NOMO-1 treated with dmso at 0.1 percent for 144 hours (cell line): ENCODE measurements around the gene C12orf43.

ENCODE experiments used
- DNase-seq: peaks from one replicate; lab custom pipeline; 2025; ENCODE audit not compliant: unreplicated experiment; lab: John Stamatoyannopoulos, UW

C12orf43 gene

DNA sequence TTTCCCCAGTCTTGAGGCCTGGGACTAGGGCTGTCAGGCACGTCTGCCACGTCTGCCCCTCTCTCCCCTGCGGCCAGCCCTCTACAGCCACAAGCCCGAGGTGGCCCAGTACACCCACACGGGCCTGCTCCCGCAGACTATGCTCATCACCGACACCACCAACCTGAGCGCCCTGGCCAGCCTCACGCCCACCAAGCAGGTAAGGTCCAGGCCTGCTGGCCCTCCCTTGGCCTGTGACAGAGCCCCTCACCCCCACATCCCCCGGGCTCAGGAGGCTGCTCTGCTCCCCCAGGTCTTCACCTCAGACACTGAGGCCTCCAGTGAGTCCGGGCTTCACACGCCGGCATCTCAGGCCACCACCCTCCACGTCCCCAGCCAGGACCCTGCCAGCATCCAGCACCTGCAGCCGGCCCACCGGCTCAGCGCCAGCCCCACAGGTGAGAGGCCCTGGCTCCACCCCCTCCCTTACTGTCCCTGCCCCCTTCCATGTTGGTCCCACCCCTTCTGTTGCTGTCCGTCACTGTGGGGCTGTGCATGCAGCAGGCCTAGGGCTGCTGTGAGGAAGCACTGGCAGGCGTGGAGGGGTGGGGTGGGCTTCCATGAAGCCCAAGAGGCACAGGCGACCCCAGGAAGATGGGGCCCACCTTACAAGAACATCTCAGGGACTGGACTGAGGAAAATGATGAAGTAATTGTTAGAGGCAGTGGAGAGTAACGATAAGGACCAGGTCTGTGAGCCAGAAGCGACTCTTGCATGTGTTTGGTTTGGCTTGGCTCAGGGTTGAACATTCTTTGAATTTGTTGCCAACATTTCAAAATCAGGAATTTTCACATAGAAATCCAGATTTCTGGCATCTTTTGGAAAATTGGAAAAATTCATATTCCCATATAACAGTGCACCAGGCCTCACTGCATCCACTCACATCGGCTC lies 16.8 kb downstream of the C12orf43 start:
- DNase-seq = no peak

GRCh38 chr12:120998435-120998834 lies 17.9 kb downstream of the C12orf43 start:
- no peak for DNase-seq

- DNase-seq = no peak
Observed at GRCh38 chr12:120997448-120997847, 18.8 kb downstream of the C12orf43 start.

DNA sequence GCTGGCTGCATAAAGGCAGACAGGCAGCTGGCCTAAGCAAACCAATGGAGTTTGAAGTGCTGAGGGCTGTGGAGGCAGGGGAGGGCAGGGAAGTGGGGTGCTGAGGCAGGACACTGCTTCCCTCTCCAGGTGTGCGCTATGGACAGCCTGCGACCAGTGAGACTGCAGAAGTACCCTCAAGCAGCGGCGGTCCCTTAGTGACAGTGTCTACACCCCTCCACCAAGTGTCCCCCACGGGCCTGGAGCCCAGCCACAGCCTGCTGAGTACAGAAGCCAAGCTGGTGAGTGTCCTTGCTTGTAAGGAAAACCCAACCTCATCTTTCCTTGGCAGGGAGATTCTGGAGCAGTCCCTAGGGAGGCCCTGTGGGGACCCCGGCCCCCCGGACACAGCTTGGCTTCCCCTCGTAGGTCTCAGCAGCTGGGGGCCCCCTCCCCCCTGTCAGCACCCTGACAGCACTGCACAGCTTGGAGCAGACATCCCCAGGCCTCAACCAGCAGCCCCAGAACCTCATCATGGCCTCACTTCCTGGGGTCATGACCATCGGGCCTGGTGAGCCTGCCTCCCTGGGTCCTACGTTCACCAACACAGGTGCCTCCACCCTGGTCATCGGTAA lies 20.0 kb downstream of the C12orf43 start:
- no peak for DNase-seq

- no peak for DNase-seq
Observed at GRCh38 chr12:120994589-120995337, 21.5 kb downstream of the C12orf43 start.

GRCh38 chr12:120994059-120994458 lies 22.2 kb downstream of the C12orf43 start:
- DNase-seq = no peak

DNA sequence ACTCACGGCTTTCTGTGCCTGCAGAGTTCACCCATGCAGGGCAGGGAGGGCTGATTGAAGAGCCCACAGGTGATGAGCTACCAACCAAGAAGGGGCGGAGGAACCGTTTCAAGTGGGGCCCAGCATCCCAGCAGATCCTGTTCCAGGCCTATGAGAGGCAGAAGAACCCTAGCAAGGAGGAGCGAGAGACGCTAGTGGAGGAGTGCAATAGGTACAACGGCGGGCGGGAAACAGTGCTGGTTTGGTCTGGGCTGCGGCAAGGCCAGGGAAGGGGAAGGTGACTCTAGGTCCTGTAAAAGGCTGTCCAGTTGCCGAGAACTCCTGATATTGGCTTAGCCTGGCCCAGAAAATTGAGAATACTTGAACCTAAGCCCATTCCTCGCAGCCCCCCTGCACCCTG lies 22.8 kb downstream of the C12orf43 start:
- DNase-seq = no peak

- no peak for DNase-seq
Observed at GRCh38 chr12:120992989-120993388, 23.3 kb downstream of the C12orf43 start.

GRCh38 chr12:120991965-120992364 lies 24.3 kb downstream of the C12orf43 start:
- DNase-seq = no peak

GRCh38 chr12:120990487-120991055 lies 25.7 kb downstream of the C12orf43 start:
- no peak for DNase-seq

- no peak for DNase-seq
Observed at GRCh38 chr12:120989687-120990086, 26.6 kb downstream of the C12orf43 start.

DNA sequence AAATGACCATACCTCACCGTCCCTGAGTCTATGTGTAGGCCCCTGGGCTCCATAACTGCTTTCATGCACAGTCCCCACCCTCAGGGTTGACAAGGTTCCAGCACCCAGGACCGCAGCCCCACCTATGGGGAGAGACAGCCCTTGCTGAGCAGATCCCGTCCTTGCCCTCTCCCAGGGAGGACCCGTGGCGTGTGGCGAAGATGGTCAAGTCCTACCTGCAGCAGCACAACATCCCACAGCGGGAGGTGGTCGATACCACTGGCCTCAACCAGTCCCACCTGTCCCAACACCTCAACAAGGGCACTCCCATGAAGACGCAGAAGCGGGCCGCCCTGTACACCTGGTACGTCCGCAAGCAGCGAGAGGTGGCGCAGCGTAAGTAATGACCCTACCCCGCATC lies 27.6 kb downstream of the C12orf43 start:
- no peak for DNase-seq

DNA sequence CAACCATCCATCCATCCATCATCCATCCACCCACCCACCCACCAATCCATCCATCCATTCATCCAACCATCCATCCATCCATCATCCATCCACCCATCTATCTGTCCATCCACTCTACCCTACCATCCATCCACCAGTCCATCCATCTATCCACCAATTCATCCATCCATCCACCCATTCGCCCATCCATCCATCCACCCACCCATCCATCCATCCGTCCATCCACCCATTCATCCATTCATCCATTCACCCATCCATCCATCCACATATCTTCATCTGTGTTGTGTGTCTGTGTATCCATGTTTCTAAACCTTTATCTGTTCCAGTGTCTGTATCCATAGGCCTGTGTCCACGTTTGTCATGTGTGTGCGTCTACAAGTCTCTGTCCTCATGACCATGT lies 28.1 kb downstream of the C12orf43 start:
- no peak for DNase-seq

DNA sequence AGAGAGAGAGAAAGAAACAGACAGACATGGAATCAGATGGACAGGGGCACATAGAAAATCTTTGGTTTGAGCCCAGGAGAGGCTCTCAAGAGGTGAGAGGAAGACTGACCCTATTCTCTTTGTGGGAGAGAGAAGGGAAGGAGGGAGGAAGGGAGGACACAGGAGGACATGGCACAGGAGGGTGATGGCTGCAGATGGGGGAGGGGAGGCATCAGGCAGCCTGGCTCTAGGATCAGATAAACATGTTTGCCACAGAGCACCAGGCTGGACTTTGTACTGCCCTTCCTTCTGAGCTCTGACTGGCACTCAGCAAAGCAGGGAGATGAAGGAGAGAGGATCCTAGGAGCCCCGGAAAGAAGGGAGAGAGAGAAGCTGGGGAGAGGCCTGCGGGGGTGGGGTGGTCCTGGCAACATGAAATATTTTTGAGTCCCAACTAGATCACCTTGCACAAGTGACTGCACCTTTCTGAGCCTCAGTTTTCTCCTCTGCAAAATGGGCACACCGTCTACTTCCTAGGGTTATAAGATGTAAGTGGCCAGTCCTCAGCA lies 31.9 kb downstream of the C12orf43 start:
- no peak for DNase-seq

- DNase-seq = no peak
Observed at GRCh38 chr12:120983759-120984158, 32.5 kb downstream of the C12orf43 start.

DNA sequence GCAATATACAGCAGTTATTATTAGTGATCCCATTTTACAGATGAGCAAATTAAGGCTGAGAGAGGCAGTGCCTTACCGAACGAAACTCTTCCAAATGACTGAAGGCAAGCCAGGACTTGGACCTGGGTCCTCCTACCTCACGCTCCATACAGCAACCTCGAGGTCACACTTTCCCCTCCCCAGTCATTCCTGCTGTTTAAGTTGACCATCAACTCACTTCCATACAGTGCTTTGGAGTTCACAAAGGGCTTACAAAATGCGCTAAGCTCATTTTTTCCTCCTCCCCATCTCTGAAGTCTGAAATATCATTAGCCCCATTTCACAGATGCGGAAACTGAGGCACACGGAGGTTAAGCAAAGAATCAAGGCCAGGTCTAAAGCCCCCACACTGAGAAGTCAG lies 33.6 kb downstream of the C12orf43 start:
- no peak for DNase-seq

DNA sequence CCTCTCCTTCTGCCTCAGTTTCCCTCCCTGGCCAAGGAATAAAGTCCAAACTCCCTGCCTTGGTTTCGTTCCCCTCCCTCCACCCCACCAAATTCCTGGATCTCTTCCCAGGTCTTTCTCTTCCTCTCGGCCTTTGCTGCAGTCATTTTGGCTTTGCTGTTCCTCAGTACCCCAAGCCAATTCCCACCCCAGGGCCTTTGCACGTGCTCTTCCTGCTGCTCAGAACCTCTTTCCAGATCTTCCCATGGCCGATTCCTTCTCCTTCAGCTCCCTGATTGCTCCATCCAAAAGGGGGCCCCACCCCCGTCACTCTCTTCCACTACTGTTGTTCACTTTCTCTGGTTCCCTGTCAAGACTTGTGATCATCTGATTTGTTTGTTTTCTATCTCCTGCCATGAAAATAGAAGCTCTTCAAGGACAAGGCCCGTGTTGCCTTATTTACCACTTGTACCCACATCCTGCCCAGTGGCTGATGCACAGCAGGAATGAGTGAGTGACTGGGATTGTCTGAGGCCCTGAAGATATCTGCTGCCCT lies 34.8 kb downstream of the C12orf43 start:
- no peak for DNase-seq

GRCh38 chr12:120980800-120981368 lies 35.4 kb downstream of the C12orf43 start:
- DNase-seq = no peak

DNA sequence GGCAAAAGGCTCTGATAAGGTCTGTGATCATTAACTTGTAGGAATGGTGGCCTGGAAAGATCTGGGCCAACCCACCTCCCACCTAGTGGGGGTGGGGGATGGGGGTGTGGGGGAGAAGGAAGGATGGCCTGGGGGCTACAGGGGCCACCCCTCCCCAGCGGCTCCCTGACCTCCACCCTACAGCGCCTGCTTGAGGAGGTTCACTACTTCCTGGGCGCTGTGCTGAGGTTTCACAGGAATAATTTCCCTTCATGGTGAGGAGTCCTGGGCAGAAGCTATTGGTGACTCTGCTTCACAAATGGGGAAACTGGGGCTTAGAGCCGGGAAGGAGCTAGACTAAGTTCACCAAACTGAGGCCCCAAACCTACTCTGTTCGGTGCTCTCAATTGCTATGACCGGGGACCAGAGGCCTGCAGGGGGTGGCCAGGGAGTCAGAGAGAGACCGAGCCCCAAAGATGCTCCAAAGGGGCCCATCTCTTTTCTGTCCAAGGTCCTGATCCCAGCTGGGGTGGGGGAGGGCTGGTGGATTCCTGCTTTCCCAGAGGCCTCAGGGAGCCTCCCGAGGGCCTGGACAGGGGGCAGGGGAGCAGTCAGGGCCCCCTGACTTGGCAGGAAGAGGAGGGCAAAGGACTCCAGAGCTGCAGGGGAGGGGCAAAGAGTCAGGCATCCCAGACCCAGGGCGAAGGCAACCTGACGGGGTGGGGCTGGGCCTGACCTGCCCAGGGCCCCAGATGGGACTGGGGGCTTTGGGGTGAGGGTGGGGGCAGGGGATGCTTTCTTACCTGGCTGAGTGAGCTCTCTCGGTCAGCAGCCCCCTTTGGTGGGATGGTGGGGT lies 36.2 kb downstream of the C12orf43 start:
- no peak for DNase-seq
